22Rv1 (cell line): ENCODE results near the gene MRFAP1.

Source experiments
- CTCF ChIP-seq: fragments of 450-650 bp; IDR thresholded peaks from 2 replicates; pipeline ENCODE4 v1.5.1; 2017; ENCODE audit warnings: mild to moderate bottlenecking
- ZFX ChIP-seq: fragments of 450-650 bp; IDR thresholded peaks from 2 replicates; pipeline ENCODE4 v1.6.1; 2017; ENCODE audit warnings: antibody characterized with exemption, borderline replicate concordance

GRCh38 chr4:6594826-6595355 lies 45.6 kb upstream of the MRFAP1 start:
- TF ChIP-seq CTCF (no peak), ZFX (no peak)
